GM12878 (cell line): Measurements from ENCODE around the gene ACYP2. TPM values are rescaled to one million over a fixed set of nuclear protein-coding genes. Genes with fewer than 3 reads are reported as not detected.

Experiments
- ATAC-seq: fragments of 200-7000 bp; cut with Tn5 transposase; 3 replicates; pipeline ENCODE4 v1.9.1; 2020; ENCODE audit warnings: mild to moderate bottlenecking, moderate library complexity
- BruUV-seq: library from RNA; stranded (reverse); fragments of 400-500 nt; replicated peaks from 2 replicates; lab custom pipeline; 2021; lab: Mats Ljungman, UMichigan
- CTCF ChIA-PET: fragments of 300-600 bp; sonication (Branson Sonifier 250); formaldehyde crosslinking; extraction: SDS; loops from one replicate; lab custom pipeline; 2021; ENCODE audit warnings: inconsistent platforms; lab: Yijun Ruan, JAX
- POLR2A ChIA-PET: fragments of 350-600 bp; formaldehyde crosslinking; extraction: SDS; loops from one replicate; lab custom pipeline; 2021; ENCODE audit warnings: inconsistent platforms; lab: Charles Lee
- RAD21 ChIA-PET: fragments of 300-600 bp; sonication (Branson Sonifier 250); formaldehyde crosslinking; loops from one replicate; lab custom pipeline; 2023; ENCODE audit warnings: antibody characterized with exemption; ENCODE audit not compliant: unreplicated experiment; lab: Charles Lee
- SMC1A ChIA-PET: fragments of 300-600 bp; sonication (Branson Sonifier 250); formaldehyde crosslinking; loops from one replicate; lab custom pipeline; 2023; ENCODE audit not compliant: unreplicated experiment, uncharacterized antibody; lab: Charles Lee
- DNase-seq: peaks from one replicate; pipeline ENCODE4 v3.0.0-alpha.2; 2011; ENCODE audit warnings: low read depth, low spot score
- FAIRE-seq: peaks from 3 replicates; lab custom pipeline; 2011; peaks lifted over from hg19 to GRCh38; lab: Jason Lieb, UNC
- H2AFZ ChIP-seq: 2 replicates; pipeline ENCODE4 v1.6.0; 2011; ENCODE audit warnings: low read depth, low read length, control low read depth; ENCODE audit not compliant: control insufficient read depth
- H3K27ac ChIP-seq: 2 replicates; pipeline ENCODE4 v1.5.1; 2011; ENCODE audit warnings: control low read depth; ENCODE audit not compliant: control insufficient read depth, insufficient read depth
- H3K27me3 ChIP-seq, 2 experiments: replicated peaks in 1 of 2; 2 replicates each; pipeline versions ENCODE4 v1.6.0 to v1.6.1; 2011; ENCODE audit warnings: low read length in 1 of 2; ENCODE audit not compliant: control insufficient read depth in 2 of 2, insufficient read depth in 2 of 2
- H3K36me3 ChIP-seq, 2 experiments: 2 replicates each; pipeline ENCODE4 v1.5.1; 2011; ENCODE audit warnings: low read length in 1 of 2; ENCODE audit not compliant: control insufficient read depth in 2 of 2, insufficient read depth in 2 of 2
- H3K4me1 ChIP-seq: 2 replicates; pipeline ENCODE4 v1.6.1; 2011; ENCODE audit warnings: mild to moderate bottlenecking, low read length, moderate library complexity, mixed read lengths; ENCODE audit not compliant: control insufficient read depth, insufficient read depth
- H3K4me2 ChIP-seq: 2 replicates; pipeline ENCODE4 v1.6.0; 2011; ENCODE audit warnings: control low read depth; ENCODE audit not compliant: control insufficient read depth, insufficient read depth
- H3K4me3 ChIP-seq: fragments of 200-600 bp; sonication (generic); 2 replicates; pipeline ENCODE4 v1.5.1; 2016
- H3K79me2 ChIP-seq: 2 replicates; pipeline ENCODE4 v1.6.0; 2011; ENCODE audit warnings: low read length; ENCODE audit not compliant: control insufficient read depth, insufficient read depth
- H3K9ac ChIP-seq: 2 replicates; pipeline ENCODE4 v1.8.0; 2011; ENCODE audit warnings: low read length, control low read depth, mixed read lengths; ENCODE audit not compliant: control insufficient read depth, insufficient read depth
- H3K9me3 ChIP-seq: replicated peaks from 3 replicates; pipeline ENCODE4 v1.5.1; 2011; ENCODE audit warnings: mild to moderate bottlenecking, low read length; ENCODE audit not compliant: control insufficient read depth, insufficient read depth
- H4K20me1 ChIP-seq: 2 replicates; pipeline ENCODE4 v1.6.0; 2011; ENCODE audit not compliant: control insufficient read depth, insufficient read depth
- IKZF1 ChIP-seq: fragments of 450-650 bp; conservative IDR thresholded peaks from 2 replicates; pipeline ENCODE4 v1.6.1; 2017; ENCODE audit warnings: antibody characterized with exemption, mild to moderate bottlenecking
- IKZF2 ChIP-seq, 2 experiments: fragments of 450-650 bp; IDR thresholded peaks; 2 replicates each; pipeline ENCODE4 v1.6.1; 2017; ENCODE audit warnings: mild to moderate bottlenecking in 2 of 2, moderate library complexity in 2 of 2
- MXI1 ChIP-seq: fragments of 150-350 bp; IDR thresholded peaks from 2 replicates; pipeline ENCODE4 v1.6.1; 2011; ENCODE audit warnings: low read depth, mild to moderate bottlenecking, inconsistent platforms, low read length, improper control_type of control experiment
- NR2F1 ChIP-seq: fragments of 450-650 bp; conservative IDR thresholded peaks from 2 replicates; pipeline ENCODE4 v1.6.1; 2017; ENCODE audit warnings: mild to moderate bottlenecking
- SPI1 ChIP-seq: IDR thresholded peaks from 2 replicates; pipeline ENCODE4 v1.6.1; 2011; ENCODE audit warnings: low read depth, mild to moderate bottlenecking, low read length, moderate library complexity, borderline replicate concordance; ENCODE audit not compliant: insufficient read depth
- SRF ChIP-seq, 2 experiments: IDR thresholded peaks; 2 replicates each; pipeline ENCODE4 v1.6.1; 2011; ENCODE audit warnings: low read depth in 2 of 2, low read length in 2 of 2, mild to moderate bottlenecking in 1 of 2, moderate library complexity in 1 of 2
- ZNF622 ChIP-seq: fragments of 450-650 bp; IDR thresholded peaks from 2 replicates; pipeline ENCODE4 v1.6.1; 2017; ENCODE audit warnings: mild to moderate bottlenecking, inconsistent platforms
- WGBS: methylation state at CpG from one replicate; pipeline ENCODE4 v1.1.6; 2016; ENCODE audit warnings: low lambda C conversion rate; ENCODE audit not compliant: insufficient replicate concordance, insufficient coverage; ENCODE audit errors: missing lambda C conversion rate; 5-methylcytosine and 5-hydroxymethylcytosine counted together
- in situ Hi-C: fragments of 300-500 bp; cut with MboI; formaldehyde crosslinking; loops from 9 replicates; pipeline ENCODE4 v1.14.3; 2018; ENCODE audit warnings: mixed read lengths
- intact Hi-C: fragments of 100-400 bp; cut with micrococcal nuclease; formaldehyde crosslinking; loops from one replicate; pipeline ENCODE4 v1.14.2; 2022; ENCODE audit not compliant: unreplicated experiment
- polyA plus RNA-seq, 11 experiments: library from polyadenylated mRNA; depleted of rRNA in 4 of 11; unstranded in 6 of 11; stranded (reverse) in 5 of 11; fragments of >200 nt; fragmentation: Nextera tagmentation in 4 of 11; fragmentation: Illumina TruSeq in 1 of 11; extraction: Ambion mirVana in 4 of 11; extraction: Trizol in 1 of 11; gene quantifications; 1 replicate in 1 of 11; 2 replicates in 10 of 11; pipeline versions ENCODE4 v1.2.1 to v1.2.3, GENCODE V29; 2011 to 2016; ENCODE audit warnings: inconsistent platforms in 2 of 11, missing spikeins in 2 of 11, low read depth in 1 of 11
- total RNA-seq, 4 experiments: library from RNA; depleted of rRNA in 3 of 4; stranded (reverse); fragments of >200 nt in 3 of 4; fragmentation: Illumina TruSeq in 1 of 4; extraction: Trizol in 1 of 4; gene quantifications; 2 replicates each; pipeline versions ENCODE4 v1.2.1 to v1.2.3, GENCODE V29; 2013 to 2021
- TF ChIP-seq, protein P1 (sequence below): fragments of 450-650 bp; conservative IDR thresholded peaks from 2 replicates; pipeline ENCODE4 v1.6.1; 2017; ENCODE audit warnings: mild to moderate bottlenecking, moderate library complexity
- TF ChIP-seq, protein P2 (sequence below): fragments of 450-650 bp; IDR thresholded peaks from 2 replicates; pipeline ENCODE4 v1.6.1; 2018; ENCODE audit warnings: borderline replicate concordance, mild to moderate bottlenecking; ENCODE audit not compliant: partially characterized antibody

The ACYP2 gene
- total and polyA plus RNA-seq, 10 of the 15 experiments (the other 5 are each of a cell fraction or from before 2014, with no cell fraction given), result 4.2 to 16.3 (median 9.0) TPM

GRCh38 chr2:54267577-54267976, 152.2 kb downstream of the ACYP2 start:
- H3K4me3 ChIP-seq, result no peak overlapping the region
- TF ChIP-seq SRF (IDR thresholded peaks at IDR 0.05; ENCODE audit: low read depth in 2 of 2, low read length in 2 of 2) (no peak), MXI1 (no peak), ZNF622 (no peak)
- TF ChIP-seq, protein P1, sequence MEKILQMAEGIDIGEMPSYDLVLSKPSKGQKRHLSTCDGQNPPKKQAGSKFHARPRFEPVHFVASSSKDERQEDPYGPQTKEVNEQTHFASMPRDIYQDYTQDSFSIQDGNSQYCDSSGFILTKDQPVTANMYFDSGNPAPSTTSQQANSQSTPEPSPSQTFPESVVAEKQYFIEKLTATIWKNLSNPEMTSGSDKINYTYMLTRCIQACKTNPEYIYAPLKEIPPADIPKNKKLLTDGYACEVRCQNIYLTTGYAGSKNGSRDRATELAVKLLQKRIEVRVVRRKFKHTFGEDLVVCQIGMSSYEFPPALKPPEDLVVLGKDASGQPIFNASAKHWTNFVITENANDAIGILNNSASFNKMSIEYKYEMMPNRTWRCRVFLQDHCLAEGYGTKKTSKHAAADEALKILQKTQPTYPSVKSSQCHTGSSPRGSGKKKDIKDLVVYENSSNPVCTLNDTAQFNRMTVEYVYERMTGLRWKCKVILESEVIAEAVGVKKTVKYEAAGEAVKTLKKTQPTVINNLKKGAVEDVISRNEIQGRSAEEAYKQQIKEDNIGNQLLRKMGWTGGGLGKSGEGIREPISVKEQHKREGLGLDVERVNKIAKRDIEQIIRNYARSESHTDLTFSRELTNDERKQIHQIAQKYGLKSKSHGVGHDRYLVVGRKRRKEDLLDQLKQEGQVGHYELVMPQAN, result no peak
- no peaks in the 10 kb centered on the region for H3K79me2 ChIP-seq
- POLR2A ChIA-PET, result no interaction called here
- 29% methylated on average over 1 of the region's 1 CpG for WGBS
- intact Hi-C loops (no loop called here), in situ Hi-C loops (no loop called here)
- no TSS peak for BruUV-seq
- H3K9me3 ChIP-seq, result no peaks in the 10 kb centered on the region; the same call in 2 of the 3 replicates
- no peak overlapping the region for H3K4me2 ChIP-seq
- SMC1A ChIA-PET, result no interaction called here
- FAIRE-seq (no peak), DNase-seq (no peak), ATAC-seq (no peak)
- H3K27me3 ChIP-seq, result no peaks in the 10 kb centered on the region
- no peak overlapping the region for H2AFZ ChIP-seq
- no peak overlapping the region for H3K9ac ChIP-seq
- no peaks in the 10 kb centered on the region for H3K36me3 ChIP-seq
- RAD21 ChIA-PET, result no interaction called here
- CTCF ChIA-PET, result interaction anchor here (0.7 kb wide), 1 partner anchor 106 kb away, joined by 3 read pairs; no protein-coding TSS in a partner anchor
- no peak overlapping the region for H3K27ac ChIP-seq
- peaks cover 6% of the 10 kb centered on the region; the same call in 1 of the 2 replicates for H3K4me1 ChIP-seq
- no peaks in the 10 kb centered on the region for H4K20me1 ChIP-seq

- DNase-seq, result no peak
- no peaks in the 10 kb centered on the region for H3K27me3 ChIP-seq
- WGBS, result 98% methylated on average over 4 of the region's 4 CpGs
- peak; percentile 42; the same call in 1 of the 2 replicates for TF ChIP-seq SPI1
- TF ChIP-seq NR2F1, result peak; percentile 43
- TF ChIP-seq, protein P2, sequence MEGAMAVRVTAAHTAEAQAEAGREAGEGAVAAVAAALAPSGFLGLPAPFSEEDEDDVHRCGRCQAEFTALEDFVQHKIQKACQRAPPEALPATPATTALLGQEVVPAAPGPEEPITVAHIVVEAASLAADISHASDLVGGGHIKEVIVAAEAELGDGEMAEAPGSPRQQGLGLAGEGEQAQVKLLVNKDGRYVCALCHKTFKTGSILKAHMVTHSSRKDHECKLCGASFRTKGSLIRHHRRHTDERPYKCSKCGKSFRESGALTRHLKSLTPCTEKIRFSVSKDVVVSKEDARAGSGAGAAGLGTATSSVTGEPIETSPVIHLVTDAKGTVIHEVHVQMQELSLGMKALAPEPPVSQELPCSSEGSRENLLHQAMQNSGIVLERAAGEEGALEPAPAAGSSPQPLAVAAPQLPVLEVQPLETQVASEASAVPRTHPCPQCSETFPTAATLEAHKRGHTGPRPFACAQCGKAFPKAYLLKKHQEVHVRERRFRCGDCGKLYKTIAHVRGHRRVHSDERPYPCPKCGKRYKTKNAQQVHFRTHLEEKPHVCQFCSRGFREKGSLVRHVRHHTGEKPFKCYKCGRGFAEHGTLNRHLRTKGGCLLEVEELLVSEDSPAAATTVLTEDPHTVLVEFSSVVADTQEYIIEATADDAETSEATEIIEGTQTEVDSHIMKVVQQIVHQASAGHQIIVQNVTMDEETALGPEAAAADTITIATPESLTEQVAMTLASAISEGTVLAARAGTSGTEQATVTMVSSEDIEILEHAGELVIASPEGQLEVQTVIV, result no peak
- 0 out of 4 replicates have a peak, but pooled peaks of 1 of the 2 experiments have one; percentile 10 for TF ChIP-seq IKZF2 (IDR thresholded peaks at IDR 0.05)
- 0 out of 2 replicates have a peak, but pooled peaks have one; percentile 17 for TF ChIP-seq IKZF1
- no peak overlapping the region for H3K9ac ChIP-seq
- RAD21 ChIA-PET, result no interaction called here
- H3K4me2 ChIP-seq, result peak overlapping the region; percentile 17; the same call in 1 of the 2 replicates
- no peak overlapping the region for H2AFZ ChIP-seq
- no peaks in the 10 kb centered on the region for H3K9me3 ChIP-seq
- no peaks in the 10 kb centered on the region for H4K20me1 ChIP-seq
- peak overlapping the region; percentile 22; the same call in 1 of the 2 replicates for H3K27ac ChIP-seq
- intact Hi-C loops (no loop called here), in situ Hi-C loops (no loop called here)
- POLR2A ChIA-PET, result interaction anchor here (0.6 kb wide), 1 partner anchor 173 kb away, joined by 3 read pairs; no protein-coding TSS in a partner anchor
- no peak for FAIRE-seq
- BruUV-seq, result no TSS peak
- H3K79me2 ChIP-seq, result no peaks in the 10 kb centered on the region
- no peaks in the 10 kb centered on the region for H3K36me3 ChIP-seq
- peaks cover 6% of the 10 kb centered on the region; the same call in 1 of the 2 replicates for H3K4me1 ChIP-seq
- SMC1A ChIA-PET, result no interaction called here
- H3K4me3 ChIP-seq, result no peak overlapping the region
- CTCF ChIA-PET, result no interaction called here
- ATAC-seq, result peak; percentile 73
Measured at GRCh38 chr2:54271189-54271588, 155.8 kb downstream of the ACYP2 start.
